ENCODE data around the gene KRT1.

Gene KRT1

GRCh38 chr12:52662093-52662917 lies 17.9 kb downstream of the KRT1 start:
- DNase-seq (ENCODE audit: low read depth in 1 of 2, low spot score in 1 of 2): no peak

GRCh38 chr12:52661668-52662067 lies 18.5 kb downstream of the KRT1 start:
- no peak for DNase-seq (ENCODE audit: low read depth in 1 of 2, low spot score in 1 of 2)

- DNase-seq (ENCODE audit: low read depth in 1 of 2, low spot score in 1 of 2): no peak
Observed at GRCh38 chr12:52660934-52661499, 19.2 kb downstream of the KRT1 start.

- no peak for DNase-seq (ENCODE audit: low read depth in 1 of 2, low spot score in 1 of 2)
Observed at GRCh38 chr12:52659951-52660350, 20.3 kb downstream of the KRT1 start.

- no peak for DNase-seq (ENCODE audit: low read depth in 1 of 2, low spot score in 1 of 2)
Observed at GRCh38 chr12:52659395-52659794, 20.8 kb downstream of the KRT1 start.

GRCh38 chr12:52658196-52658595 lies 22.0 kb downstream of the KRT1 start:
- DNase-seq (ENCODE audit: low read depth in 1 of 2, low spot score in 1 of 2): no peak

GRCh38 chr12:52657250-52657902 lies 22.8 kb downstream of the KRT1 start:
- DNase-seq (ENCODE audit: low read depth in 1 of 2, low spot score in 1 of 2): no peak

- DNase-seq (ENCODE audit: low read depth in 1 of 2, low spot score in 1 of 2): no peak
Observed at GRCh38 chr12:52656616-52657015, 23.6 kb downstream of the KRT1 start.

- no peak for DNase-seq (ENCODE audit: low read depth in 1 of 2, low spot score in 1 of 2)
Observed at GRCh38 chr12:52655720-52656124, 24.5 kb downstream of the KRT1 start.

GRCh38 chr12:52655251-52655650 lies 25.0 kb downstream of the KRT1 start:
- DNase-seq (ENCODE audit: low read depth in 1 of 2, low spot score in 1 of 2): no peak

- no peak for DNase-seq (ENCODE audit: low read depth in 1 of 2, low spot score in 1 of 2)
Observed at GRCh38 chr12:52651726-52652261, 28.4 kb downstream of the KRT1 start, which contains the start of gene KRT2. TSS of gene KRT2 (minus strand) at chr12:52652211. CDS start at chr12:52652142, 69 bp downstream.

- no peak for DNase-seq (ENCODE audit: low read depth in 1 of 2, low spot score in 1 of 2)
Observed at GRCh38 chr12:52650520-52651081, 29.6 kb downstream of the KRT1 start.

- DNase-seq (ENCODE audit: low read depth in 1 of 2, low spot score in 1 of 2): no peak
Observed at GRCh38 chr12:52649066-52649465, 31.1 kb downstream of the KRT1 start.

- DNase-seq (ENCODE audit: low read depth in 1 of 2, low spot score in 1 of 2): no peak
Observed at GRCh38 chr12:52648012-52648550, 32.1 kb downstream of the KRT1 start.

- DNase-seq (ENCODE audit: low read depth in 1 of 2, low spot score in 1 of 2): no peak
Observed at GRCh38 chr12:52647601-52648000, 32.6 kb downstream of the KRT1 start.

- no peak for DNase-seq (ENCODE audit: low read depth in 1 of 2, low spot score in 1 of 2)
Observed at GRCh38 chr12:52646613-52647012, 33.6 kb downstream of the KRT1 start.

- no peak for DNase-seq (ENCODE audit: low read depth in 1 of 2, low spot score in 1 of 2)
Observed at GRCh38 chr12:52645982-52646381, 34.2 kb downstream of the KRT1 start.

- no peak for DNase-seq (ENCODE audit: low read depth in 1 of 2, low spot score in 1 of 2)
Observed at GRCh38 chr12:52645120-52645761, 35.0 kb downstream of the KRT1 start.

- DNase-seq (ENCODE audit: low read depth in 1 of 2, low spot score in 1 of 2): no peak
Observed at GRCh38 chr12:52644078-52644415, 36.2 kb downstream of the KRT1 start.

- DNase-seq (ENCODE audit: low read depth in 1 of 2, low spot score in 1 of 2): no peak
Observed at GRCh38 chr12:52643233-52644077, 36.8 kb downstream of the KRT1 start.

Measured in activated T-helper 1 cell treated with anti-CD3 and anti-CD28 coated beads, Interleukin-2, amount 50 U/mL, for 16 hours (primary cell).